SK-N-DZ (cell line): ENCODE results near the gene SLC25A42.
"Not testable (repeated sequence)": the region's sequence is repeated elsewhere in the genome, so short reads cannot be mapped to it uniquely, and the experiment has no call there.

Experiments
- DNase-seq: peaks from one replicate; pipeline ENCODE4 v3.0.0-alpha.2; 2015; ENCODE audit warnings: low spot score

Gene SLC25A42

GRCh38 chr19:19105365-19106055 is 41.7 kb downstream of the SLC25A42 start:
- DNase-seq, result no peak

- no peak for DNase-seq
Observed at GRCh38 chr19:19106056-19106551, 42.3 kb downstream of the SLC25A42 start.

GRCh38 chr19:19106938-19107337 is 43.1 kb downstream of the SLC25A42 start:
- not testable (repeated sequence) for DNase-seq

- DNase-seq, result no peak
Observed at GRCh38 chr19:19107654-19108053, 43.9 kb downstream of the SLC25A42 start.

- no peak for DNase-seq
Observed at GRCh38 chr19:19109601-19110000, 45.8 kb downstream of the SLC25A42 start.

- DNase-seq, result no peak
Observed at GRCh38 chr19:19110410-19111135, 46.8 kb downstream of the SLC25A42 start.

GRCh38 chr19:19111136-19111835 is 47.5 kb downstream of the SLC25A42 start:
- DNase-seq, result no peak

- no peak for DNase-seq
Observed at GRCh38 chr19:19111967-19112580, 48.3 kb downstream of the SLC25A42 start.

- DNase-seq, result peak; percentile 77
Observed at GRCh38 chr19:19113040-19113626, 49.3 kb downstream of the SLC25A42 start.

- no peak for DNase-seq
Observed at GRCh38 chr19:19115954-19116353, 52.2 kb downstream of the SLC25A42 start.

- DNase-seq, result no peak
Observed at GRCh38 chr19:19119325-19120237, 55.8 kb downstream of the SLC25A42 start.

GRCh38 chr19:19120308-19121231 is 56.8 kb downstream of the SLC25A42 start:
- DNase-seq, result peak; percentile 49

- no peak for DNase-seq
Observed at GRCh38 chr19:19121371-19121770, 57.6 kb downstream of the SLC25A42 start.

- no peak for DNase-seq
Observed at GRCh38 chr19:19122902-19123301, 59.1 kb downstream of the SLC25A42 start.

GRCh38 chr19:19123386-19123785 is 59.6 kb downstream of the SLC25A42 start:
- DNase-seq, result no peak

GRCh38 chr19:19126102-19126501 is 62.3 kb downstream of the SLC25A42 start:
- DNase-seq, result no peak

- DNase-seq, result no peak
Observed at GRCh38 chr19:19131989-19132388, 68.2 kb downstream of the SLC25A42 start.

GRCh38 chr19:19132912-19133311 is 69.1 kb downstream of the SLC25A42 start:
- DNase-seq, result no peak

GRCh38 chr19:19133985-19134384 is 70.2 kb downstream of the SLC25A42 start:
- DNase-seq, result no peak
